Thyroid gland (tissue), 4 donors: ENCODE results near the gene GNG8.

Experiments used
- POLR2A ChIP-seq, 2 donors: fragments of 450-650 bp; IDR thresholded peaks; one replicate each; pipeline ENCODE4 v1.6.1; 2017; ENCODE audit warnings: antibody characterized with exemption in 2 of 2, mild to moderate bottlenecking in 2 of 2, moderate library complexity in 1 of 2
- TF ChIP-seq, protein P1 (sequence below), 6 experiments: fragments of 200-600 bp in 3 of 6; fragments of 450-650 bp in 3 of 6; sonication (generic) in 3 of 6; IDR thresholded peaks; one replicate each; pipeline ENCODE4 v1.5.1; 2016 to 2019; ENCODE audit warnings: antibody characterized with exemption in 6 of 6, mild to moderate bottlenecking in 2 of 6, inconsistent platforms in 1 of 6, moderate library complexity in 1 of 6

DNA sequence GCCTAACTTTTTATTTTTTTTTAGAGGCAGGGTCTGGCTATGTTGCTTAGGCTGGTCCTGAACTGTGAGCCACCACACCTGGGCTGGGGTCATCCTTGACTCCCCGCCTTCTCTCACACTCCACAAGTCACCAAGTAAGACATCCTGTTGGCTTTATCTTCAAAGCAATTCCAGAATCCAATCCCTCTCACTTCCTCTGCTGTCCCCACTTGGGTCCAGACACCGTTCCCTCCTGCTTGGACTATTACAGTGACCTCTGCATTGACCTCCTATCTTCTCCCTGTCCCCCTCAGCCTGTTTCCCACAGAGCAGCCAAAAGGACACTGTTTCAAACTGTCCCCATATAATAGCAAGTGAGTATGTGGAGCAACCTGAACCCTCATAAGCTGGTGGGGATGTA lies 4.7 kb upstream of the GNG8 start:
- TF ChIP-seq, protein P1, sequence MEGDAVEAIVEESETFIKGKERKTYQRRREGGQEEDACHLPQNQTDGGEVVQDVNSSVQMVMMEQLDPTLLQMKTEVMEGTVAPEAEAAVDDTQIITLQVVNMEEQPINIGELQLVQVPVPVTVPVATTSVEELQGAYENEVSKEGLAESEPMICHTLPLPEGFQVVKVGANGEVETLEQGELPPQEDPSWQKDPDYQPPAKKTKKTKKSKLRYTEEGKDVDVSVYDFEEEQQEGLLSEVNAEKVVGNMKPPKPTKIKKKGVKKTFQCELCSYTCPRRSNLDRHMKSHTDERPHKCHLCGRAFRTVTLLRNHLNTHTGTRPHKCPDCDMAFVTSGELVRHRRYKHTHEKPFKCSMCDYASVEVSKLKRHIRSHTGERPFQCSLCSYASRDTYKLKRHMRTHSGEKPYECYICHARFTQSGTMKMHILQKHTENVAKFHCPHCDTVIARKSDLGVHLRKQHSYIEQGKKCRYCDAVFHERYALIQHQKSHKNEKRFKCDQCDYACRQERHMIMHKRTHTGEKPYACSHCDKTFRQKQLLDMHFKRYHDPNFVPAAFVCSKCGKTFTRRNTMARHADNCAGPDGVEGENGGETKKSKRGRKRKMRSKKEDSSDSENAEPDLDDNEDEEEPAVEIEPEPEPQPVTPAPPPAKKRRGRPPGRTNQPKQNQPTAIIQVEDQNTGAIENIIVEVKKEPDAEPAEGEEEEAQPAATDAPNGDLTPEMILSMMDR (IDR thresholded peaks at IDR 0.05): no peak
- TF ChIP-seq POLR2A (IDR thresholded peaks at IDR 0.05): no peak
